Mesendoderm (in vitro differentiated cells): ENCODE measurements around the gene RNF123.
"Not testable (repeated sequence)": the region's sequence is repeated elsewhere in the genome, so short reads cannot be mapped to it uniquely, and the experiment has no call there.

Experiments used
- DNase-seq: peaks from one replicate; pipeline ENCODE4 v3.0.0; 2013
- H2AK5ac ChIP-seq: 2 replicates; pipeline ENCODE4 v1.6.1; 2013; ENCODE audit warnings: low read length, inconsistent platforms
- H2BK120ac ChIP-seq: 2 replicates; pipeline ENCODE4 v1.6.1; 2013; ENCODE audit warnings: low read depth, mild to moderate bottlenecking, low read length, moderate library complexity, mixed read lengths
- H2BK15ac ChIP-seq: replicated peaks from 2 replicates; pipeline ENCODE4 v1.6.1; 2013; ENCODE audit warnings: low read depth, mild to moderate bottlenecking, moderate library complexity
- H2BK5ac ChIP-seq: 2 replicates; pipeline ENCODE4 v1.6.1; 2013; ENCODE audit warnings: low read length, inconsistent platforms
- H3K18ac ChIP-seq: 2 replicates; pipeline ENCODE4 v1.6.1; 2013; ENCODE audit warnings: mild to moderate bottlenecking, low read length, mixed read lengths
- H3K23ac ChIP-seq: one replicate; pipeline ENCODE4 v1.6.1; 2013; ENCODE audit warnings: low read length
- H3K27ac ChIP-seq: 2 replicates; pipeline ENCODE4 v1.5.1; 2013; ENCODE audit warnings: low read depth, mild to moderate bottlenecking, inconsistent platforms, low read length, moderate library complexity
- H3K27me3 ChIP-seq: 2 replicates; pipeline ENCODE4 v1.6.1; 2013; ENCODE audit warnings: low read length, control low read depth, mild to moderate bottlenecking, inconsistent platforms; ENCODE audit not compliant: insufficient read depth, poor library complexity
- H3K36me3 ChIP-seq: 2 replicates; pipeline ENCODE4 v1.6.1; 2013; ENCODE audit warnings: low read length, inconsistent platforms; ENCODE audit not compliant: control insufficient read depth, insufficient read depth
- H3K4ac ChIP-seq: one replicate; pipeline ENCODE4 v1.6.1; 2013; ENCODE audit warnings: low read depth, mild to moderate bottlenecking, low read length, moderate library complexity
- H3K4me1 ChIP-seq: 2 replicates; pipeline ENCODE4 v1.6.1; 2013; ENCODE audit warnings: low read depth, low read length, inconsistent platforms; ENCODE audit not compliant: control insufficient read depth
- H3K4me2 ChIP-seq: 2 replicates; pipeline ENCODE4 v1.6.1; 2013; ENCODE audit warnings: low read length
- H3K4me3 ChIP-seq: 2 replicates; pipeline ENCODE4 v1.5.1; 2013; ENCODE audit warnings: mild to moderate bottlenecking, low read length
- H3K56ac ChIP-seq: one replicate; pipeline ENCODE4 v1.6.1; 2013; ENCODE audit warnings: low read length
- H3K79me1 ChIP-seq: 2 replicates; pipeline ENCODE4 v1.6.1; 2013; ENCODE audit warnings: low read length, inconsistent platforms
- H3K79me2 ChIP-seq: 2 replicates; pipeline ENCODE4 v1.6.1; 2013; ENCODE audit warnings: mild to moderate bottlenecking, low read length; ENCODE audit not compliant: control insufficient read depth, insufficient read depth
- H3K9ac ChIP-seq: 2 replicates; pipeline ENCODE4 v1.6.1; 2013; ENCODE audit warnings: low read length, inconsistent platforms
- H4K5ac ChIP-seq: one replicate; pipeline ENCODE4 v1.6.1; 2013; ENCODE audit warnings: low read length
- H4K8ac ChIP-seq: one replicate; pipeline ENCODE4 v1.6.1; 2013; ENCODE audit warnings: low read depth, mild to moderate bottlenecking, control low read depth, low read length, moderate library complexity
- WGBS: extraction: QIAGEN DNeasy Blood & Tissue Kit; methylation state at CpG from one replicate; pipeline ENCODE4 v1.1.7; 2013; ENCODE audit warnings: low lambda C conversion rate, missing lambda C conversion rate; ENCODE audit not compliant: insufficient coverage; ENCODE audit errors: extremely low coverage; 5-methylcytosine and 5-hydroxymethylcytosine counted together

Gene RNF123

DNA sequence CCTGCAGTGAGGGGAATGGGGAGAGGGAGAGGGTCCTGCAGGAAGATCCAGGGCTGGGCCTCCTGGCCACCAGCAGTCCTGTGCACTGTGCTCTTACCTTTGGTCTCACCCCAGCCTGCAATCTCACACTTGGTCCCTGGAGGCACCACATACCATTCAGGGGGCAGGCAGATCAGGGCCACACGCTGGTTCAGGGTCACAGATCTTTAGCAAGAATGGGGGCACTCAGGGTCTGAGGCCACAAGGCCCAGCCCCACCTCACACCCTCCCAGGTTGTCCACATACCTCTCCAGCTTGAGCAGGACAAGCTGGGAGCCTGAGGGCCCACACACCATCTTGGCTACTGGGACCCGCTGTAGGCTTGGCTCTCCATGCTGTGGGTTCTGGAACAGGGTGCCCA is 4.9 kb upstream of the RNF123 start:
- not testable (repeated sequence) for H3K27me3 ChIP-seq, H3K4me2 ChIP-seq, H3K56ac ChIP-seq, H3K18ac ChIP-seq, H3K79me1 ChIP-seq, H3K9ac ChIP-seq, H4K8ac ChIP-seq, H3K4me3 ChIP-seq, H2BK120ac ChIP-seq, DNase-seq, H4K5ac ChIP-seq, H3K4me1 ChIP-seq, H3K23ac ChIP-seq, H2BK15ac ChIP-seq, H3K4ac ChIP-seq, H3K79me2 ChIP-seq, H3K27ac ChIP-seq, H2AK5ac ChIP-seq, H2BK5ac ChIP-seq
- no CpG with 5 or more reads among the region's 2 CpGs for whole genome bisulfite sequencing
- H3K36me3 ChIP-seq = peaks cover 15% of the 10 kb centered on the region

DNA sequence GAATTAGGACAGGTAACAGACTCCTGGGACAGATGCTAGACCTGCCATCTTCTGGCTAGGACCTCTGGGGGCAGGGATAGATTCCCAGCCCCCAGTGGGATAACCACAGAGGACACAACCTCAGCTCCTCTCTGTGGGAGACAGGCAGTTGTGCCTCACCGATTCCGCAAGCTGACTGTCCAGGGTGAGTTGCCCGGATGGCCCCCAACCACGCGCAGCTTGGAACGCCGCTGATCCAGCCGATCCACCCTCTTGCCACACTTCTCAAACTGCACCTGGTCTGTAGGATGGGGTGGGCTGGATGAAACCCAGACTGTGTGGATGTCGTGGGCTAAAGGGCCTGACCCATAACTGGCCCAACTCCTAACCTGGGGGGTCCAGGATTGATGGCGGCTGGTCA is 4.3 kb upstream of the RNF123 start:
- H3K18ac ChIP-seq, H3K23ac ChIP-seq, H2BK5ac ChIP-seq, H3K27ac ChIP-seq, H3K4me2 ChIP-seq, H2AK5ac ChIP-seq, H2BK15ac ChIP-seq, DNase-seq, H3K56ac ChIP-seq, H2BK120ac ChIP-seq, H3K4me3 ChIP-seq, H3K4ac ChIP-seq, H3K79me2 ChIP-seq, H4K8ac ChIP-seq, H3K9ac ChIP-seq, H4K5ac ChIP-seq, H3K79me1 ChIP-seq, H3K4me1 ChIP-seq, H3K27me3 ChIP-seq: not testable (repeated sequence)
- no CpG with 5 or more reads among the region's 10 CpGs for WGBS
- peaks cover 12% of the 10 kb centered on the region for H3K36me3 ChIP-seq

DNA sequence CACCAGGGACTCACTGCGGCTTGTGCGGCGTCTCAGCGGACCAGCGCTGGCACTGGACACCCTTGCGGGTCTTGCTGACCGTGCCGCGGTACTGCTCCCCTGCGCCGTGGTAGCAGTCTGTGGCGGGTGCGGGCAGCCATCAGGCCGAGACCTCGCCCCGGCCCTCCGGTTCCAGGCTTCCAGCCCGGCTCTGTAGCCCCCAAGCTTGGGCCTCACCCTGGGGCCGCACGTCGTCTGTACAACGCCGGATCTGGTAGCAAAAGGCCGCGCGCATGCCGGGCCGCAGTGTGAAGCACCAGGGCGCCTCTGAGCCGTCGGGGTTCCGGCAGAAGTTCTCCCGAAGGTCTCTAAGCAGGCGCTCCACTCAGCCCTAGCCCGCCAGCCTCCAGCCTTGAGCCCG is 3.5 kb upstream of the RNF123 start:
- not testable (repeated sequence) for DNase-seq, H2AK5ac ChIP-seq, H3K9ac ChIP-seq, H3K4me3 ChIP-seq, H3K27me3 ChIP-seq, H4K8ac ChIP-seq, H3K4me1 ChIP-seq, H3K23ac ChIP-seq, H2BK15ac ChIP-seq, H3K4me2 ChIP-seq, H3K79me1 ChIP-seq, H3K27ac ChIP-seq, H3K4ac ChIP-seq, H3K79me2 ChIP-seq, H2BK5ac ChIP-seq, H3K18ac ChIP-seq, H3K36me3 ChIP-seq, H4K5ac ChIP-seq, H2BK120ac ChIP-seq, H3K56ac ChIP-seq
- WGBS = no CpG with 5 or more reads among the region's 36 CpGs

DNA sequence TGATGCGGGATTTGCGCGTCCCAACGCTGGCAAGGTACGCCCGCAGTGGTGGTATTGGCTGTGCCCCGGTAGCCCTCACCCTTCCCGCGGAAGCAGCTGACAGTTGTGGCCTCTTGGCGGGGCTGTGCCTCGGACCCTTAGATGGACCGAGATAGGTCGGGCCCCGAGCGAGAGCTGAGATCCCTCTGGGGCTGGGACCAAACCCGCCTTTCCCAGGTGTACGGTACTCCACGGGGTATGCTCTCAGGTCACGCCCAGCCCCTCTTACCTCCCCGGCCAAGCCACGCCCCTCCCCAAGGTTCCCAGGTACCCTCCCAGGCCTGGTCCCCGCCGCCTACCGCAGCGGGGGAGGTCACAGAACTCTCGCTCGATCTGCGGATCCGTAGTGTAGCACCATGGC is 3.0 kb upstream of the RNF123 start:
- Histone ChIP-seq H3K56ac (peak overlapping the region; percentile 87), H3K9ac (peak overlapping the region; percentile 28), H3K4me2 (peak overlapping the region; percentile 10)
- H3K4me3 ChIP-seq, H4K8ac ChIP-seq, H3K79me2 ChIP-seq, H2BK15ac ChIP-seq, H2AK5ac ChIP-seq, H3K18ac ChIP-seq, H2BK120ac ChIP-seq, H3K36me3 ChIP-seq, H3K79me1 ChIP-seq, H2BK5ac ChIP-seq, H3K4ac ChIP-seq, H3K4me1 ChIP-seq, H3K27ac ChIP-seq, H3K23ac ChIP-seq, H3K27me3 ChIP-seq, H4K5ac ChIP-seq: not testable (repeated sequence)
- DNase-seq = peak; percentile 87
- no CpG with 5 or more reads among the region's 29 CpGs for WGBS

DNA sequence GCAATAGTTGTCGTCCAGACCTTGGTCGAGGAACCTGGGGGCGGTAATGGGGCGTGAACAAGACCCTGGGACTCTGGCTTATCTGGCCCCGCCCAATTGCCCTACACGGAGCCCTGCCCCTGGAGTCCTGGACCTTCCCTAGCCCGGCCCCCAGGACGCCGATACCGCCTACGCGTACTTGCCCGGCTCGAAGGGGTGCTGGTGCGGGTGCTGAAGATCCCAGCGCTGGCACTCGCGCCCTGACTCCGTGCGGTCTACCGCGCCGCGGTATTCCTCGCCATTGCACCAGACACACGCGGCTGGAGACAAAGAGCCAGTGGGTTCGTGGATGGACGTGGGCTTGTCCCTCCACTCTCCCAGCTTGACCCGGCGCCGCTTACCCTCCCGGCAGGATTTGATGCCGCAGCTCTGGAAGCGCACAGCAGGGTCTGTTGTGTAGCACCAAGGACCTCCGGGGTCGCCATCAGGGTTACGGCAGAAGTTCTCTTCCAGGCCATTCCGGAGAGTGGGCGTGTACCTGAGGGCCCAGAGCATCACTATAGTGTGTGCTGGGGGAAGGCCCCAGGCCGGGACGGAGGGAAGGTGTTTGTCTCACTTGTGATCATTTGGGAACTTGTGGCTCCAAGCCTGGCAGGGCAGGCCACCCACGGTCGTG is 2.5 kb upstream of the RNF123 start:
- H2AK5ac ChIP-seq, H3K36me3 ChIP-seq, H3K4me3 ChIP-seq, H3K79me1 ChIP-seq, H2BK15ac ChIP-seq, H2BK120ac ChIP-seq, H3K27me3 ChIP-seq, H3K4ac ChIP-seq, H4K5ac ChIP-seq, H3K18ac ChIP-seq, H3K27ac ChIP-seq, H3K79me2 ChIP-seq, H3K23ac ChIP-seq, H3K4me1 ChIP-seq, H4K8ac ChIP-seq, H2BK5ac ChIP-seq: not testable (repeated sequence)
- peak; percentile 93 for DNase-seq
- WGBS = no CpG with 5 or more reads among the region's 44 CpGs
- peak overlapping the region; percentile 78 for H3K4me2 ChIP-seq
- H3K9ac ChIP-seq = peak overlapping the region; percentile 73
- H3K56ac ChIP-seq = peak overlapping the region; percentile 87

DNA sequence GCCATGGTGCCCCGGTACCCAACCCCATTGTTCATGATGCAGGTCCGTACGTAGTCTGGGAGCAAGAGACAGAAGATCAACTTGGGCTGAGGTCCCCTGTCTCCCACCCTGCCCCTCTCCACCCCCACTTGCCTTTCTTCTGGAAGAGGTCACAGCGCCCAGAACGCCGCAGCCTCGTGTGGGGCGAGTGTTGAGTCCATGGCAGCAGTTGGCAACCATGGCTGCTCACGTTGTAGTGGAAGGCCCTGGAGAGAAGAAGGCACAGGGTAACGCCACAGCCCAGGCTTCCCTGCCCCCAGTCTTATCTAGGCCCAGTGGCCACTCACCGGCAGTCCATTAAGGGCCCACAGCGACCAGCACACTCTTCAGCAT is 1.9 kb upstream of the RNF123 start:
- not testable (repeated sequence) for H2BK5ac ChIP-seq, H3K36me3 ChIP-seq, H3K4me1 ChIP-seq, H3K4ac ChIP-seq, H3K79me1 ChIP-seq, H3K18ac ChIP-seq, DNase-seq, H3K4me2 ChIP-seq, H2BK15ac ChIP-seq, H2AK5ac ChIP-seq, H4K5ac ChIP-seq, H3K56ac ChIP-seq, H2BK120ac ChIP-seq, H3K4me3 ChIP-seq, H3K27me3 ChIP-seq, H4K8ac ChIP-seq, H3K27ac ChIP-seq, H3K79me2 ChIP-seq, H3K9ac ChIP-seq, H3K23ac ChIP-seq
- WGBS = no CpG with 5 or more reads among the region's 12 CpGs
